GM19240 (cell line): ENCODE results near the gene HLA-DPA1.

Experiments
- DNase-seq: peaks from one replicate; pipeline ENCODE4 v3.0.0; 2011; ENCODE audit warnings: low spot score; ENCODE audit not compliant: insufficient read length

Gene HLA-DPA1

DNA sequence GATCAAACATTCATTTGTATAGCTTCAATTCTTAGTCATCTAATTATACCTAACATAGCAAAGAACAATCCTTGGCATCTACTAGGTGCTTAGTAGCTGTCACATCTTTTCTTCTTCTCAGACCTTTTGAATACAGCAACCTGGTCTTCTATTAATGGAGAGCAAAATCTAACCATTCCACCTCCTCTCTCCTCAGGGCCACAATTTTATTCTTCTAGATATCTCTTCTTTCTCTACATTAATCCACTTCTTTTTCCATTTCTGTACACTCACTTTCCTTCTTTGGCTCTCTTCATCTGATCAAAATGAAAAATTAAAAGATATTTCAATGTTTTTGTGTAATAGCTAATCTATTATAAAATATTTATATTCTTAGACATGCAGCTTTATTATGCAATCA is 55.0 kb downstream of the HLA-DPA1 start:
- no peak for DNase-seq

DNA sequence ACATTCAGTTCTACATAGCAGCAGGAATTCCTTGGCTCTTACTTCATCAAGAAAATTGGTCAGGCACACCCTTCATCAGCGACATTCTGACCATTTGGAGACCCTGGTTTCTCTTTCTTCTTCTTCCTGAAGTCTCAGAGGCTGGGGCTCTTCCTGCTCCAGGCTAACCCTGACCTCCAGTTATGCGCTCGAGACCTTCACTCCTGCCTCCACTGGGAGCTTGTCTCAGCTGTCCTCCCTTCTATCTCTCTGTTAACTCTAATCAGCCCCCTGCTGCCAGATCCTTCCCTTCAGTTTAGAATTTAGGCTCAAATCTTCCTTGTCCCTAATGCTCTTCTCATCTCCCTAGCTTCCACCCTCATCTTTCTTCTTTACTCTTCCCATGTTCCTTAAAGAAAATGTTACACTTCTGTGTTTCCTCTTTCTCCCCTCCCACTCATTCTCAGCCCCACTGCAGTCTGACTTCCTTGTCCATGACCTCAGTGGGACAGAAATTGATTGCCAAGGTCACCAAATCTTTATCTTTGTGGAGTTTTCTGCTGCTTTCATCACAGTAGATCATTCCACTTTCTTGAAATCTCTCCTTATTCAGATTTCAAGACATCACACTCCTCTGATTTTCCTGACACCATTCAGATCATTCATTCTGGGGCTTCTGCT is 55.6 kb downstream of the HLA-DPA1 start:
- DNase-seq = no peak

DNA sequence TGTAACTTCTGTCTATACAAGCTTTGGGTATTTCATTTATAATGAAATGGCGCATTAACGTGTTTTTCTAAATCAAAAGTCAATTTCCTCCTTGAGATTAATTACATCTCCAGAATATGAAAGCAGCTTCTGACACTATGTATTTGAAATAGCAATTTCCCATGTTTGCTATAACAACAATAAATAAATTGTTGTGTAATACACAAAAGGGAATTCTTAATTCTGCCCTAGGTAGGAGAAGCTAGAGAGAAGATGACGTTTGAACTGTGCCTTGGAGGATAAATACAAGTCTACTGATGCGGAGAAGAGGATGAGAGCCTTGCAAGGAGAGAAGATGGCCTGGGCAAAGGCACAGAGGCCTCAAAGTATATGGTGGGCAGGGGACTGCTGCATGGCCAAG is 56.4 kb downstream of the HLA-DPA1 start:
- no peak for DNase-seq

DNA sequence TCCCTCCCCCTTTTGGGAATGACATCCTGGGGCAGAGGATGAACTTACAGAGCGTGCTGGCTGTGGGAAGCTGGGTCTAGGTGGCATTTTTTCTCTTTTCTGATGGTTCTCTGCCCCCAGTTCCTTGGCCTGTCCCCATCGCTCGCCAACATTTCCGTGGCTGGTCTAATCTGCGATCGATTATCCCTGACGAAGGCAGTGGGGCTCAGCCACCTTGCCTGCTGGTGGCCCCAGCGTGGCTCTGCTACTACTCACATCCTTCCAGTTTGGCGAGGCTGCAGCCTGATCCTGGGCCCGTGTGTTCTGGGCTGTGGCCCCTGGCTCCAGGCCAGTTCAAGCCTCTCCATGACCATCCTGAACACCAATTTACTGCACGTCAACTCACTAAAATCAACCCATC is 57.7 kb downstream of the HLA-DPA1 start:
- no peak for DNase-seq

DNA sequence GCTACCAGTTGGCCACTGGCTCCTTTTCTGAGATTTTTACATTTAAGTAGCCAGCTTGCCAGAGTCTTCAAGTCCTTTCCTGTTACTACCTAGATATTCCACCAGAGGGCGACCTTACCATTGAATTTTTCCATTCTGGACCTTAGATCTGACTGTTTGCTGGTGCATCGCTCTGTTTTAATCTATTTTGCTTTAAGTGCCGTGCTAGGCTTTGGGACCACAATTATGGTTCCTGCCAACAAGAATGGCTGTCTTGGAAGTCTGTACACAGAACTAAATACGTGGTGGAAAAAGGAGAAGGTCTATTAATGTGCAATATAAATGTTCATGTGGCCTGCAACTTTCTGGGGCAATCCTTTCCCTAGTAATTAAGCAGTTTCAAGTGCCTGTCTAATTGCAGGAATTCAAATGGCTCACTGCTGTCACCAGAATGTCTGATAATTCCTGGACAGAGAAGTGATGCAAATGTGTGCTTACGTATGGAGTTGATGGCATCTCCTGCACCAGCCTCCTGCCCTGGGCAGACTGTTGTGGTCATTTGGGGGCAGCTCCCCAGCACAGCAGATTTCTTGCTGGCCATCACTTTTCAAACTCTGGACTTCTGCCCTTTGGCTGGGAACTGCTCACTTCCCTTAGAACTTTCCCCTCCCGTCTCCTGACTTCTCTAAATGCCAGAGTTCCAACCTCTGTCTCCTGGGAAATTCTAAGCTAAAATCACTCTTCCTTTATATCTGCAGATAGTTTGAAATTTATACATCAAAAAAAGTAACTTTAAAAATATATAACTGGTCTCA is 58.4 kb downstream of the HLA-DPA1 start:
- no peak for DNase-seq
